Measurements from ENCODE around the gene LGALS3.

DNA sequence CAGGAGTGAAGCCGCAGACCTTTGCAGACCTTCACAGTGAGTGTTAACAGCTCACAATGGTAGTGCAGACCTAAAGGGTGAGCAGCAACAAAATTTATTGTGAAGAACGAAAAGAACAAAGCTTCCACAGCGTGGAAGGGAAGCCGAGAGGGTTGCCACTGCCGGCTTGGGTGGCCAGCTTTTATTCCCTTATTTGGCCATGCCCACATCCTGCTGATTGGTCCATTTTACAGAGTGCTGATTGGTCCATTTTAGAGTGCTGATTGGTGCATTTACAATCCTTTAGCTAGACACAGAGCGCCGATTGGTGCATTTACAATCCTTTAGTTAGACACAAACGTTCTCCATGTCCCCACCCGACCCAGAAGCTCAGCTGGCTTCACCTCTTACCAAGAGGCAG lies 42.1 kb upstream of the LGALS3 start:
- TF ChIP-seq POLR2A (IDR thresholded peaks at IDR 0.05; ENCODE audit: low read length) = no peak
- TF ChIP-seq GATA1 (IDR thresholded peaks at IDR 0.05; ENCODE audit: low read depth, low read length) = no peak
